SW480 (cell line): ENCODE results near the gene MMP15.

Source experiments
- DNase-seq: peaks from one replicate; pipeline ENCODE4 v3.0.0-alpha.2; 2016; ENCODE audit warnings: low spot score

MMP15 gene

GRCh38 chr16:58035356-58036170 lies 10.0 kb downstream of the MMP15 start:
- no peak for DNase-seq

GRCh38 chr16:58036943-58037342 lies 11.4 kb downstream of the MMP15 start:
- no peak for DNase-seq

- no peak for DNase-seq
Measured at GRCh38 chr16:58037365-58038057, 12.0 kb downstream of the MMP15 start.

GRCh38 chr16:58038219-58038641 lies 12.7 kb downstream of the MMP15 start:
- DNase-seq: no peak

GRCh38 chr16:58039829-58040495 lies 14.4 kb downstream of the MMP15 start:
- DNase-seq: no peak

- no peak for DNase-seq
Measured at GRCh38 chr16:58040496-58040846, 14.9 kb downstream of the MMP15 start.

GRCh38 chr16:58040945-58041627 lies 15.5 kb downstream of the MMP15 start:
- no peak for DNase-seq

- no peak for DNase-seq
Measured at GRCh38 chr16:58041628-58041955, 16.0 kb downstream of the MMP15 start.

- DNase-seq: no peak
Measured at GRCh38 chr16:58042001-58042885, 16.7 kb downstream of the MMP15 start.

- DNase-seq: no peak
Measured at GRCh38 chr16:58042886-58043515, 17.4 kb downstream of the MMP15 start.

- DNase-seq: no peak
Measured at GRCh38 chr16:58043571-58044155, 18.1 kb downstream of the MMP15 start.

GRCh38 chr16:58044266-58045019 lies 18.9 kb downstream of the MMP15 start:
- no peak for DNase-seq

- DNase-seq: no peak
Measured at GRCh38 chr16:58045096-58045495, 19.5 kb downstream of the MMP15 start.

GRCh38 chr16:58046054-58046881 lies 20.7 kb downstream of the MMP15 start:
- no peak for DNase-seq

- DNase-seq: no peak
Measured at GRCh38 chr16:58046936-58047335, 21.4 kb downstream of the MMP15 start.

GRCh38 chr16:58047557-58048348 lies 22.2 kb downstream of the MMP15 start:
- no peak for DNase-seq

GRCh38 chr16:58048494-58049231 lies 23.1 kb downstream of the MMP15 start:
- DNase-seq: no peak
